Measurements from ENCODE around the gene RAB23. TPM values are rescaled to one million over a fixed set of nuclear protein-coding genes. Genes with fewer than 3 reads are reported as not detected.
A peak's percentile ranks its signal among the peaks of the same experiment; 100 is the strongest.

Gene RAB23
- total RNA-seq, 2 donors from 2014 or later = 43.7 to 44.7 TPM

GRCh38 chr6:57262901-57263694 is 41.0 kb upstream of the RAB23 start:
- H3K4me3 ChIP-seq = no peak overlapping the region
- H3K27me3 ChIP-seq (replicated peaks; ENCODE audit: insufficient read depth) = no peaks in the 10 kb centered on the region
- no peaks in the 10 kb centered on the region for H3K36me3 ChIP-seq
- no peak for DNase-seq (ENCODE audit: low spot score)
- H3K4me1 ChIP-seq (ENCODE audit: control insufficient read depth in 1 of 2, low read depth in 2 of 2) = peaks cover 37 to 84% of the 10 kb centered on the region in 2 donors
- no peaks in the 10 kb centered on the region for H3K9me3 ChIP-seq
- ATAC-seq (ENCODE audit: insufficient number of reproducible peaks, low FRiP score, low read depth) = peak; percentile 9
- TF ChIP-seq, protein P1, sequence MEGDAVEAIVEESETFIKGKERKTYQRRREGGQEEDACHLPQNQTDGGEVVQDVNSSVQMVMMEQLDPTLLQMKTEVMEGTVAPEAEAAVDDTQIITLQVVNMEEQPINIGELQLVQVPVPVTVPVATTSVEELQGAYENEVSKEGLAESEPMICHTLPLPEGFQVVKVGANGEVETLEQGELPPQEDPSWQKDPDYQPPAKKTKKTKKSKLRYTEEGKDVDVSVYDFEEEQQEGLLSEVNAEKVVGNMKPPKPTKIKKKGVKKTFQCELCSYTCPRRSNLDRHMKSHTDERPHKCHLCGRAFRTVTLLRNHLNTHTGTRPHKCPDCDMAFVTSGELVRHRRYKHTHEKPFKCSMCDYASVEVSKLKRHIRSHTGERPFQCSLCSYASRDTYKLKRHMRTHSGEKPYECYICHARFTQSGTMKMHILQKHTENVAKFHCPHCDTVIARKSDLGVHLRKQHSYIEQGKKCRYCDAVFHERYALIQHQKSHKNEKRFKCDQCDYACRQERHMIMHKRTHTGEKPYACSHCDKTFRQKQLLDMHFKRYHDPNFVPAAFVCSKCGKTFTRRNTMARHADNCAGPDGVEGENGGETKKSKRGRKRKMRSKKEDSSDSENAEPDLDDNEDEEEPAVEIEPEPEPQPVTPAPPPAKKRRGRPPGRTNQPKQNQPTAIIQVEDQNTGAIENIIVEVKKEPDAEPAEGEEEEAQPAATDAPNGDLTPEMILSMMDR (IDR thresholded peaks at IDR 0.05) = no peak
- H3K27ac ChIP-seq = peak overlapping the region; percentile 70 to 90

GRCh38 chr6:57262488-57262887 is 40.4 kb upstream of the RAB23 start:
- Histone ChIP-seq H3K27ac (peak overlapping the region; percentile 70 to 90), H3K4me1 (ENCODE audit: control insufficient read depth in 1 of 2, low read depth in 2 of 2) (peaks cover 34 to 83% of the 10 kb centered on the region in 2 donors), H3K36me3 (no peaks in the 10 kb centered on the region), H3K9me3 (no peaks in the 10 kb centered on the region), H3K27me3 (replicated peaks; ENCODE audit: insufficient read depth) (no peaks in the 10 kb centered on the region), H3K4me3 (no peak overlapping the region)
- ATAC-seq (ENCODE audit: insufficient number of reproducible peaks, low FRiP score, low read depth) (no peak), DNase-seq (ENCODE audit: low spot score) (no peak)
- TF ChIP-seq, protein P1 (IDR thresholded peaks at IDR 0.05) = no peak

DNA sequence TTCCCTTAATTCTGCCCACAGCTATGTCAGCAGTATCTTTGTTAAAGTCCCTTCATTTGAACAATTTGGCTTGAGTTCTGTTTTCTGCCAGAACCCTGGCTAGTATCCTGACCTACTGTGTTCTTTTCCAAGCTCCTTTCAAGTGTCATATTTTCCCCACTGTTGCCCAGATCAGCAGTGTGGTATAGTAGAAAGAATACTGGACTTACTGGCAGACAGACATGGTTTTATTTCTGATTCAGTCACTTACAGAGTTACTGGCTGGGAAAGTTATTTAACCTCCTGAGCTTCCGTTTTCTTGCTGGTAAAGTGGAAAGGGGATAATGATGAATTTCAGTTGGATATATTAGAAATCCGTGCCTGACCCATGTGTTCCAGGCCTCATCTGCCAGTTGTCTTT is 39.8 kb upstream of the RAB23 start:
- DNase-seq (ENCODE audit: low spot score) = no peak
- H3K27me3 ChIP-seq (replicated peaks; ENCODE audit: insufficient read depth) = no peaks in the 10 kb centered on the region
- H3K4me3 ChIP-seq = no peak overlapping the region
- H3K36me3 ChIP-seq = no peaks in the 10 kb centered on the region
- peaks cover 32 to 83% of the 10 kb centered on the region in 2 donors for H3K4me1 ChIP-seq (ENCODE audit: control insufficient read depth in 1 of 2, low read depth in 2 of 2)
- TF ChIP-seq, protein P1 (IDR thresholded peaks at IDR 0.05) = no peak
- H3K27ac ChIP-seq = peak overlapping the region; percentile 70 to 90
- peak; percentile 60 for ATAC-seq (ENCODE audit: insufficient number of reproducible peaks, low FRiP score, low read depth)
- H3K9me3 ChIP-seq = no peaks in the 10 kb centered on the region

DNA sequence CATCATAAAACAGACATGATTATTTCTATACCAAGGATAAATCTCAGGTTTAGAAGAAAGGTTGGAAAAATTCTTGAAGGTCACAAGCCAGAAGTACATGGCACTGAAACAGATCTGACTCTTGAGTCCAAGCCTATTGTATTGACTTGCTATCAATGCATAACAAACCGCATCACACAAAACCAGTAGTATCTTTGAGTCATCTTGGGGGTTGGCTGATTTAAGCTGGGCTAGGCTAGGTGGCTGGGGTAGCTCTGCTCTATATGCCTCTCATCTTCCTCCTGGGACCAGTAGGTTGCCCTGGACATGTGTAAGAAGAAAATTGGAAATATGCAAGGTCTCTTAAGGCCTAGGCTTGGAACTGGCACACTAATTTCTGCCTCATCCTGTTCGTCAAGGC is 37.0 kb upstream of the RAB23 start:
- no peak overlapping the region for H3K4me3 ChIP-seq
- no peaks in the 10 kb centered on the region for H3K9me3 ChIP-seq
- DNase-seq (ENCODE audit: low spot score) (no peak), ATAC-seq (ENCODE audit: insufficient number of reproducible peaks, low FRiP score, low read depth) (no peak)
- TF ChIP-seq, protein P1 (IDR thresholded peaks at IDR 0.05) = no peak
- H3K27ac ChIP-seq = peak overlapping the region; percentile 74 to 90
- peaks cover 26 to 65% of the 10 kb centered on the region in 2 donors for H3K4me1 ChIP-seq (ENCODE audit: control insufficient read depth in 1 of 2, low read depth in 2 of 2)
- no peaks in the 10 kb centered on the region for H3K27me3 ChIP-seq (replicated peaks; ENCODE audit: insufficient read depth)
- H3K36me3 ChIP-seq = no peaks in the 10 kb centered on the region

DNA sequence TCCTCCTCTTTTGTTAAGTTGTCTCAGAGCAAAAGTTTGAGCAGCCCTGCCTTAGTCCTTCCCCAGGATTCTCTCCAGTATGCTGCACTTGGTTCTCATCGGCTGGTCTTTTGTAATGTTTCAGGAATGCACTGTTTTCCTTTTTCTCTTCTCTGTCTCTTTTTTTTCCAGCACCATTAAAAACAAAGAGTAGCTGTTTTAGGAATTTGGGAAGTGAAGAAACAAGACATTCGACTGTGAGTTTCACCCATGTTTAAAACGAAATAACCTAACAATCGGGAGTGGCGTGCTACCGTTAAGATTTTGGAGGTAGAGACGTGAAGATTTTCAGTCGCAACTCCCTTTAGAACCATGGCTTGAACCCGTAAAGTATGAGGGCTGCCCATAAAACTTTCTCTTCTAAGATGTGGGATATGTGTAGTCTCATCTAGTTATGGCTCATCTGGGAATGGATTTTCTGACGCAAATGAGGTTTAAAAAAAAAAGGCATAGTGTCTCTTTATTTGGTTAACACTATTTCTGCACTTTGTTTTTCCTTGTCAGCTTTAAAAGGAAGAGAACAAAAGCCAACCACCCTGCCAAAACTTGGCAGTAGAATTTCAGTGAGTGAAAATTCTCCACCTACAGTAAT is 35.9 kb upstream of the RAB23 start:
- DNase-seq (ENCODE audit: low spot score) (no peak), ATAC-seq (ENCODE audit: insufficient number of reproducible peaks, low FRiP score, low read depth) (no peak)
- Histone ChIP-seq H3K27ac (peak overlapping the region; percentile 88 to 90), H3K4me1 (ENCODE audit: control insufficient read depth in 1 of 2, low read depth in 2 of 2) (peaks cover 25 to 65% of the 10 kb centered on the region in 2 donors), H3K4me3 (peak overlapping the region; percentile 63), H3K27me3 (replicated peaks; ENCODE audit: insufficient read depth) (no peaks in the 10 kb centered on the region), H3K36me3 (no peaks in the 10 kb centered on the region), H3K9me3 (no peaks in the 10 kb centered on the region)
- TF ChIP-seq, protein P1 (IDR thresholded peaks at IDR 0.05) = no peak

All from thoracic aorta (tissue), 2 donors.